H1 (cell line): ENCODE data around the gene CAV3. TPM values are rescaled to one million over a fixed set of nuclear protein-coding genes. Genes with fewer than 3 reads are reported as not detected.

Experiments used
- CTCF ChIA-PET: fragments of 300-600 bp; sonication (Branson Sonifier 250); formaldehyde crosslinking; loops from one replicate; lab custom pipeline; 2021; ENCODE audit not compliant: partially characterized antibody; lab: Charles Lee
- POLR2A ChIA-PET: fragments of 300-600 bp; sonication (Branson Sonifier 250); formaldehyde crosslinking; loops from one replicate; lab custom pipeline; 2021; ENCODE audit warnings: inconsistent platforms; ENCODE audit not compliant: partially characterized antibody; lab: Charles Lee
- DNase-seq, 2 experiments: peaks; one replicate each; pipeline versions ENCODE4 v3.0.0 to v3.0.0-alpha.2; 2010 to 2022; ENCODE audit warnings: low spot score in 2 of 2, low read depth in 1 of 2, mixed read lengths in 1 of 2
- FAIRE-seq: peaks from 2 replicates; lab custom pipeline; 2011; peaks lifted over from hg19 to GRCh38; lab: Jason Lieb, UNC
- H2AFZ ChIP-seq: 2 replicates; pipeline ENCODE4 v1.8.1; 2012; ENCODE audit warnings: low read length, inconsistent platforms
- H2AK5ac ChIP-seq: 2 replicates; pipeline ENCODE4 v1.6.1; 2013; ENCODE audit warnings: low read depth, low read length
- H2BK120ac ChIP-seq: replicated peaks from 2 replicates; pipeline ENCODE3; 2013; ENCODE audit warnings: low read depth, low read length, inconsistent platforms
- H2BK12ac ChIP-seq: 2 replicates; pipeline ENCODE4 v1.6.1; 2013; ENCODE audit warnings: low read depth, low read length
- H2BK15ac ChIP-seq: 2 replicates; pipeline ENCODE4 v1.6.1; 2013; ENCODE audit warnings: low read length
- H2BK20ac ChIP-seq: 2 replicates; pipeline ENCODE4 v1.6.1; 2013; ENCODE audit warnings: low read length
- H2BK5ac ChIP-seq: 2 replicates; pipeline ENCODE4 v1.6.1; 2013; ENCODE audit warnings: low read depth, low read length
- H3K14ac ChIP-seq: 2 replicates; pipeline ENCODE4 v1.6.1; 2013; ENCODE audit warnings: inconsistent platforms; ENCODE audit not compliant: insufficient read length
- H3K18ac ChIP-seq: 2 replicates; pipeline ENCODE4 v1.6.1; 2013; ENCODE audit warnings: low read length; ENCODE audit errors: extremely low read depth
- H3K23ac ChIP-seq: 2 replicates; pipeline ENCODE4 v1.6.1; 2013; ENCODE audit warnings: inconsistent platforms; ENCODE audit not compliant: insufficient read length
- H3K23me2 ChIP-seq: 2 replicates; pipeline ENCODE4 v1.6.1; 2013; ENCODE audit warnings: low read depth, low read length
- H3K27ac ChIP-seq: 2 replicates; pipeline ENCODE4 v1.6.1; 2011; ENCODE audit warnings: low read depth, low read length, inconsistent platforms
- H3K27me3 ChIP-seq, 4 experiments: replicated peaks in 1 of 4; 1 replicate in 1 of 4; 2 replicates in 3 of 4; pipeline versions ENCODE4 v1.6.1 to v1.8.1; 2011 to 2013; ENCODE audit warnings: low read length in 3 of 4, mild to moderate bottlenecking in 3 of 4, inconsistent platforms in 2 of 4, mixed read lengths in 2 of 4, moderate library complexity in 1 of 4; ENCODE audit not compliant: control insufficient read depth in 3 of 4, insufficient read depth in 3 of 4; ENCODE audit errors: extremely low read depth in 1 of 4
- H3K36me3 ChIP-seq, 4 experiments: 2 replicates each; pipeline versions ENCODE4 v1.6.1 to v1.8.1; 2011 to 2013; ENCODE audit warnings: mild to moderate bottlenecking in 4 of 4, low read length in 3 of 4, moderate library complexity in 2 of 4, control low read depth in 1 of 4, inconsistent platforms in 1 of 4; ENCODE audit not compliant: insufficient read depth in 4 of 4, control insufficient read depth in 2 of 4
- H3K4ac ChIP-seq: replicated peaks from 2 replicates; pipeline ENCODE3; 2013; ENCODE audit warnings: low read length, low read depth, mixed read lengths, inconsistent platforms; ENCODE audit not compliant: insufficient read length
- H3K4me1 ChIP-seq, 4 experiments: replicated peaks in 1 of 4; 1 replicate in 1 of 4; 2 replicates in 3 of 4; pipeline versions ENCODE4 v1.6.1 to v1.8.1; 2011 to 2013; ENCODE audit warnings: low read length in 3 of 4, inconsistent platforms in 2 of 4, mixed read lengths in 1 of 4; ENCODE audit not compliant: insufficient read depth in 4 of 4, control insufficient read depth in 3 of 4
- H3K4me2 ChIP-seq, 2 experiments: 2 replicates each; pipeline versions ENCODE4 v1.6.1 to v1.8.1; 2011 to 2013; ENCODE audit warnings: low read depth in 2 of 2, low read length in 2 of 2, control low read depth in 1 of 2, inconsistent platforms in 1 of 2, mild to moderate bottlenecking in 1 of 2; ENCODE audit not compliant: insufficient read depth in 1 of 2
- H3K4me3 ChIP-seq, 4 experiments: fragments of 200-600, 300-600 bp in 1 of 4; sonication (generic), shearing (Covaris generic), sonication (Bioruptor Twin) in 1 of 4; 2 replicates each; pipeline versions ENCODE4 v1.5.1 to v1.8.1; 2011 to 2016; ENCODE audit warnings: low read length in 4 of 4, low read depth in 3 of 4, control low read depth in 2 of 4, inconsistent platforms in 2 of 4, mild to moderate bottlenecking in 2 of 4, mixed read lengths in 1 of 4, moderate library complexity in 1 of 4; ENCODE audit not compliant: insufficient read depth in 2 of 4; ENCODE audit errors: extremely low read depth in 1 of 4
- H3K56ac ChIP-seq: replicated peaks from 2 replicates; pipeline ENCODE3; 2013; ENCODE audit warnings: low read depth, mild to moderate bottlenecking, mixed read lengths, low read length, inconsistent platforms; ENCODE audit not compliant: insufficient read length
- H3K79me1 ChIP-seq: 2 replicates; pipeline ENCODE4 v1.6.1; 2013; ENCODE audit warnings: low read depth, low read length, control low read depth
- H3K79me2 ChIP-seq, 2 experiments: 2 replicates each; pipeline versions ENCODE4 v1.6.1 to v1.8.1; 2012 to 2013; ENCODE audit warnings: low read length in 2 of 2, mild to moderate bottlenecking in 2 of 2, inconsistent platforms in 1 of 2; ENCODE audit not compliant: insufficient read depth in 2 of 2, control insufficient read depth in 1 of 2
- H3K9ac ChIP-seq, 4 experiments: replicated peaks in 1 of 4; 1 replicate in 1 of 4; 2 replicates in 3 of 4; pipeline versions ENCODE4 v1.6.1 to v1.8.1; 2011 to 2013; ENCODE audit warnings: low read depth in 3 of 4, low read length in 3 of 4, control low read depth in 2 of 4, mild to moderate bottlenecking in 2 of 4, moderate library complexity in 2 of 4, inconsistent platforms in 1 of 4; ENCODE audit errors: extremely low read depth in 1 of 4
- H3K9me3 ChIP-seq, 2 experiments: 2 replicates each; pipeline versions ENCODE4 v1.6.1 to v1.8.1; 2012 to 2013; ENCODE audit warnings: mild to moderate bottlenecking in 2 of 2, moderate library complexity in 2 of 2, control low read depth in 1 of 2, inconsistent platforms in 1 of 2, low read depth in 1 of 2, low read length in 1 of 2, mixed read lengths in 1 of 2; ENCODE audit not compliant: insufficient read depth in 2 of 2
- H4K20me1 ChIP-seq, 2 experiments: replicated peaks in 1 of 2; 2 replicates each; pipeline versions ENCODE3 to v1.8.1; 2011 to 2013; ENCODE audit warnings: inconsistent platforms in 2 of 2, low read length in 2 of 2, mild to moderate bottlenecking in 1 of 2; ENCODE audit not compliant: insufficient read depth in 2 of 2, control insufficient read depth in 1 of 2
- H4K5ac ChIP-seq: 2 replicates; pipeline ENCODE4 v1.6.1; 2013; ENCODE audit warnings: low read length, low read depth, mixed read lengths, inconsistent platforms; ENCODE audit not compliant: insufficient read length
- H4K8ac ChIP-seq: 2 replicates; pipeline ENCODE4 v1.8.0; 2013; ENCODE audit warnings: mild to moderate bottlenecking, moderate library complexity, low read length, inconsistent platforms; ENCODE audit not compliant: insufficient read depth; ENCODE audit errors: extremely low read depth
- H4K91ac ChIP-seq: replicated peaks from 2 replicates; pipeline ENCODE3; 2013; ENCODE audit warnings: low read length, mixed read lengths, inconsistent platforms; ENCODE audit not compliant: insufficient read length
- GABPA ChIP-seq: IDR thresholded peaks from 2 replicates; pipeline ENCODE4 v1.6.1; 2011; ENCODE audit warnings: mild to moderate bottlenecking, low read length, moderate library complexity, borderline replicate concordance; ENCODE audit not compliant: insufficient read depth
- WGBS, 2 experiments: shearing (Covaris generic) in 1 of 2; methylation state at CpG; one replicate each; pipeline versions ENCODE4 v1.1.6 to v1.1.7; 2013 to 2015; ENCODE audit warnings: low lambda C conversion rate in 2 of 2, mixed read lengths in 2 of 2, inconsistent platforms in 1 of 2, low coverage in 1 of 2, missing lambda C conversion rate in 1 of 2; ENCODE audit not compliant: insufficient replicate concordance in 2 of 2, insufficient coverage in 1 of 2, insufficient read length in 1 of 2; ENCODE audit errors: extremely low coverage in 1 of 2, missing lambda C conversion rate in 1 of 2; 5-methylcytosine and 5-hydroxymethylcytosine counted together
- polyA plus RNA-seq, 7 experiments: library from polyadenylated mRNA; depleted of rRNA in 3 of 7; stranded (reverse) in 5 of 7; unstranded in 2 of 7; fragments of >200 nt in 5 of 7; fragments of 200-250 nt in 2 of 7; gene quantifications; 1 replicate in 5 of 7; 2 replicates in 1 of 7; 4 replicates in 1 of 7; pipeline versions ENCODE4 v1.2.1 to v1.2.3, GENCODE V29; 2011 to 2013; ENCODE audit warnings: missing spikeins in 2 of 7, mixed read lengths in 2 of 7
- total RNA-seq: library from RNA; stranded (reverse); fragmentation: NEBNext Ultra II Directional; extraction: Animal tissue kit (Norgen Biotek cat#: 25700); gene quantifications from 2 replicates; pipeline ENCODE4 v1.2.1, GENCODE V29; 2021
- TF ChIP-seq, protein P1 (sequence below): IDR thresholded peaks from 2 replicates; pipeline ENCODE4 v1.6.1; 2012; ENCODE audit warnings: inconsistent platforms

Gene CAV3
- total and polyA plus RNA-seq, 2 of the 8 experiments (the other 6 are each of a cell fraction or from before 2014, with no cell fraction given): not detected

DNA sequence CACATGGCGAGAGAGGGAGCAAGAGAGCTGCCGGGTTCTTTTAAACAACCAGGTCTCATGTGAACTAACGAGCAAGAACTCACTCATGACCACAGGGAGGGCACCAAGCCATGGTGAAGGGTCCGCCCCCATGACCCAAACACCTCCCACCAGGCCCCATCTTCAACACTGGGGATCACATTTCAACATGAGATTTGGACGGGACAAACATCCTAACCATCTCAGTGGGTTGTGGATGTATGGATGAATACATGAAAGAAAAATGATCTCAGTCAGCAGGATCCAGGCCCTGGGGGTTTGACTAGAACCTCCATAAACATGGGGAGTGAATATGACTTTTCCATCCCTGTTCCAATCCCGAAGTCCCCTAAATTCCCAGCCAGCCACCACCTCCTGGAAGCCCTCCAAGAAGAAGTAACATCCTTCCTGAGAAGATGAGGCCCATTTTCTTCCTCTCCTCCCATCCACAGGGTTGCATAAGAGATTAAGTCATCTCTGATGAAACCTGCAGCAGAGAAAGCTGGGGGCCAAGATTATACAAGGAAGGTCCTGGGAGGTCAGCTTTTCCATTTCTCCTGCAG is 9.5 kb downstream of the CAV3 start:
- Histone ChIP-seq H2AFZ (no peak overlapping the region), H4K8ac (no peak overlapping the region)
- WGBS, 2 experiments: 85% methylated on average over 6 of the region's 6 CpGs; no CpG with 5 or more reads in 1 of the 2 experiments
- TF ChIP-seq, protein P1, sequence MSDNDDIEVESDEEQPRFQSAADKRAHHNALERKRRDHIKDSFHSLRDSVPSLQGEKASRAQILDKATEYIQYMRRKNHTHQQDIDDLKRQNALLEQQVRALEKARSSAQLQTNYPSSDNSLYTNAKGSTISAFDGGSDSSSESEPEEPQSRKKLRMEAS: no peak
- TF ChIP-seq GABPA: no peak

More for the DNA sequence above, 9.5 kb downstream of the CAV3 start:
- no peak overlapping the region for H3K56ac ChIP-seq
- H3K18ac ChIP-seq: peak overlapping the region; percentile 72; the same call in 1 of the 2 replicates
- no peak overlapping the region for H2BK120ac ChIP-seq
- no peak overlapping the region for H3K23ac ChIP-seq
- H3K27ac ChIP-seq: no peak overlapping the region
- H3K79me2 ChIP-seq: no peaks in the 10 kb centered on the region
- FAIRE-seq (no peak), DNase-seq (no peak)
- CTCF ChIA-PET: interaction anchor here (0.6 to 3.4 kb wide), 4 partner anchors 11 to 79 kb away, joined by 3 to 27 read pairs (median 8); no protein-coding TSS in a partner anchor
- 0 out of 7 replicates have a peak, but pooled peaks cover 0 to 4% (median 0%) of the 10 kb centered on the region in 4 experiments for H3K27me3 ChIP-seq
- no peak overlapping the region for H4K5ac ChIP-seq
- peak overlapping the region; percentile 2; the same call in 1 of the 2 replicates for H2BK20ac ChIP-seq
- H3K9me3 ChIP-seq: no peaks in the 10 kb centered on the region
- H2BK15ac ChIP-seq: no peak overlapping the region
- H3K4ac ChIP-seq: no peak overlapping the region
- no peak overlapping the region for H3K4me3 ChIP-seq
- H3K23me2 ChIP-seq: peaks cover 2% of the 10 kb centered on the region; the same call in 1 of the 2 replicates
- H3K4me2 ChIP-seq: peak overlapping the region in 1 of 2 experiments; percentile 90; a peak in 1 of 4 replicates
- H4K91ac ChIP-seq: peak overlapping the region; percentile 59
- H3K14ac ChIP-seq: no peak overlapping the region
- no peaks in the 10 kb centered on the region for H3K79me1 ChIP-seq
- H4K20me1 ChIP-seq: no peaks in the 10 kb centered on the region
- H3K36me3 ChIP-seq: no peaks in the 10 kb centered on the region
- POLR2A ChIA-PET: no interaction called here
- peaks cover 1 to 20% (median 8%) of the 10 kb centered on the region in 4 experiments for H3K4me1 ChIP-seq
- H2BK12ac ChIP-seq: peak overlapping the region; percentile 73; the same call in 1 of the 2 replicates
- H2BK5ac ChIP-seq: peak overlapping the region; percentile 57; the same call in 1 of the 2 replicates
- H2AK5ac ChIP-seq: no peak overlapping the region
- no peak overlapping the region for H3K9ac ChIP-seq
